ENCODE results near the gene ORC6. TPM values are rescaled to one million over a fixed set of nuclear protein-coding genes. Genes with fewer than 3 reads are reported as not detected.
"Not testable (repeated sequence)": the region's sequence is repeated elsewhere in the genome, so short reads cannot be mapped to it uniquely, and the experiment has no call there.

The ORC6 gene
- total RNA-seq, 4 donors from 2014 or later: 1.8 to 3.2 (median 2.1) TPM

- Histone ChIP-seq H3K4me3 (no peak overlapping the region), H3K36me3 (peaks cover 42% of the 10 kb centered on the region), H3K9me3 (no peaks in the 10 kb centered on the region), H3K4me1 (no peaks in the 10 kb centered on the region), H3K27ac (no peak overlapping the region), H3K27me3 (no peaks in the 10 kb centered on the region)
- TF ChIP-seq, protein P1, sequence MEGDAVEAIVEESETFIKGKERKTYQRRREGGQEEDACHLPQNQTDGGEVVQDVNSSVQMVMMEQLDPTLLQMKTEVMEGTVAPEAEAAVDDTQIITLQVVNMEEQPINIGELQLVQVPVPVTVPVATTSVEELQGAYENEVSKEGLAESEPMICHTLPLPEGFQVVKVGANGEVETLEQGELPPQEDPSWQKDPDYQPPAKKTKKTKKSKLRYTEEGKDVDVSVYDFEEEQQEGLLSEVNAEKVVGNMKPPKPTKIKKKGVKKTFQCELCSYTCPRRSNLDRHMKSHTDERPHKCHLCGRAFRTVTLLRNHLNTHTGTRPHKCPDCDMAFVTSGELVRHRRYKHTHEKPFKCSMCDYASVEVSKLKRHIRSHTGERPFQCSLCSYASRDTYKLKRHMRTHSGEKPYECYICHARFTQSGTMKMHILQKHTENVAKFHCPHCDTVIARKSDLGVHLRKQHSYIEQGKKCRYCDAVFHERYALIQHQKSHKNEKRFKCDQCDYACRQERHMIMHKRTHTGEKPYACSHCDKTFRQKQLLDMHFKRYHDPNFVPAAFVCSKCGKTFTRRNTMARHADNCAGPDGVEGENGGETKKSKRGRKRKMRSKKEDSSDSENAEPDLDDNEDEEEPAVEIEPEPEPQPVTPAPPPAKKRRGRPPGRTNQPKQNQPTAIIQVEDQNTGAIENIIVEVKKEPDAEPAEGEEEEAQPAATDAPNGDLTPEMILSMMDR (IDR thresholded peaks at IDR 0.05): no peak
- no peak for TF ChIP-seq POLR2AphosphoS5 (IDR thresholded peaks at IDR 0.05)
- TF ChIP-seq POLR2A (IDR thresholded peaks at IDR 0.05): no peak
- TF ChIP-seq EP300 (IDR thresholded peaks at IDR 0.05): no peak
- 71% methylated on average over 1 of the region's 1 CpG for WGBS
- no peak for DNase-seq (ENCODE audit: low spot score in 2 of 2)
Observed at GRCh38 chr16:46658925-46659324, 30.5 kb upstream of the ORC6 start.

GRCh38 chr16:46662123-46662522 is 27.3 kb upstream of the ORC6 start:
- no peaks in the 10 kb centered on the region for H3K4me1 ChIP-seq
- no peak overlapping the region for H3K27ac ChIP-seq
- TF ChIP-seq POLR2A (IDR thresholded peaks at IDR 0.05) (no peak), EP300 (IDR thresholded peaks at IDR 0.05) (no peak), POLR2AphosphoS5 (IDR thresholded peaks at IDR 0.05) (no peak)
- TF ChIP-seq, protein P1 (IDR thresholded peaks at IDR 0.05): no peak
- no peaks in the 10 kb centered on the region for H3K27me3 ChIP-seq
- no peak overlapping the region for H3K4me3 ChIP-seq
- DNase-seq (ENCODE audit: low spot score in 2 of 2): no peak
- no peaks in the 10 kb centered on the region for H3K9me3 ChIP-seq
- peaks cover 61% of the 10 kb centered on the region for H3K36me3 ChIP-seq
- WGBS: 71% methylated on average over 4 of the region's 4 CpGs

DNA sequence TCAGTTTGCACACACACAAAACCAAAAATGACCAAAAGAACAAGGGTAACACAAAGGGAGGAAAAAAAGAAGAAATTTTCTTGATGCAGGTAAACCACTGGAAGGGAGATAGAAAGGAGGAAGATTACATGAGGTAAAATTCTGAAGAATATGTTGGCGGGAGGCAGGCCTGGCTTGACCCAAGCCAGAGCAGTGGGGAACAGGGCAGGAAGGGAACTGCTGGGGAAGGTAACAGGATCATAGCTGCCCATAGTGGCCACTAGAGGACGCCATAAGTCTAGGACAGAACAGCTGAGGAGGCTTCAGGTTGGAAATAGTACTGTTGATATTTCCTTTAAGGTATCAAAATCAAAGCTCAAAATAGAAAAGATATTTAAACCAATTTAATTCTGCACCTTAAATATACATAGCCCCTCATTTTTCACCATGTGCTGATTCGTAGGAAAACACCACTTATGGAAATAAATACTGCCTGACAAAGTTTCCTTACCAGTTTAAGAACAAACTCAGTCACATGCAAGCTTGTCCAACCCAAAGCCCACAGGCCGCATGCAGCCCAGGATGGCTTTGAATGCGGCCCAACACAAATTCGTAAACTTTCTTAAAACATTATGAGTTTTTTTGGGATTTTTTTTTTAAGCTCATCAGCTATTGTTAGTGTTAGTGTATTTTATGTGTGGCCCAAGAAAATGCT is 16.0 kb upstream of the ORC6 start:
- DNase-seq (ENCODE audit: low spot score in 2 of 2): no peak
- no peak for TF ChIP-seq EP300 (IDR thresholded peaks at IDR 0.05)
- TF ChIP-seq, protein P1 (IDR thresholded peaks at IDR 0.05): peak; percentile 61 to 75
- WGBS: 70% methylated on average over 6 of the region's 6 CpGs
- Histone ChIP-seq H3K9me3 (no peaks in the 10 kb centered on the region), H3K27me3 (no peaks in the 10 kb centered on the region), H3K36me3 (peaks cover 92% of the 10 kb centered on the region), H3K27ac (no peak overlapping the region), H3K4me1 (no peaks in the 10 kb centered on the region), H3K4me3 (no peak overlapping the region)

- not testable (repeated sequence) for DNase-seq (ENCODE audit: low spot score in 2 of 2); H3K9me3 ChIP-seq; H3K4me1 ChIP-seq; H3K27ac ChIP-seq; H3K4me3 ChIP-seq; H3K27me3 ChIP-seq
- peaks cover 66% of the 10 kb centered on the region for H3K36me3 ChIP-seq
- WGBS: 97% methylated on average over 1 of the region's 1 CpG
Observed at GRCh38 chr16:46677943-46678342, 11.5 kb upstream of the ORC6 start.

DNA sequence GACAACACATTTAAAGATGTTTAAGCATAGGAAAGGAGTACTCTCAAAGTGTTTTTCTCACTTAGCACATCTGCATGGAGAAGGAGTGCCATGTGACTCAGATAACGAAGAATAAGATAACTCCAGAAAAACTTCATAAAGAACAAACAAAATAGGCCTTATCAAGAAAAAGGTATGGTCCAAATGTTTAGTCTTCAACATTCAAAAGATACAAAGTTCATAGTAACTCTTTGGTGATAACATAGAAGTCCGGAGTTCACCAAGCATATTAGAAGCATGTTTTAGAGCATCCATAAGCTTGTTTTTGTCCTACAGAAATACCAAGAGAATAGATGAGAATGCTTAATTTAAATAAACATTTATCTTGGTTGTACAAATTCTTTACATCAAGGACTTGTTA is 7.6 kb upstream of the ORC6 start:
- H3K27me3 ChIP-seq; H3K4me3 ChIP-seq; H3K4me1 ChIP-seq; H3K27ac ChIP-seq; DNase-seq (ENCODE audit: low spot score in 2 of 2); H3K9me3 ChIP-seq: not testable (repeated sequence)
- WGBS: 85% methylated on average over 2 of the region's 2 CpGs
- H3K36me3 ChIP-seq: peaks cover 28% of the 10 kb centered on the region

DNA sequence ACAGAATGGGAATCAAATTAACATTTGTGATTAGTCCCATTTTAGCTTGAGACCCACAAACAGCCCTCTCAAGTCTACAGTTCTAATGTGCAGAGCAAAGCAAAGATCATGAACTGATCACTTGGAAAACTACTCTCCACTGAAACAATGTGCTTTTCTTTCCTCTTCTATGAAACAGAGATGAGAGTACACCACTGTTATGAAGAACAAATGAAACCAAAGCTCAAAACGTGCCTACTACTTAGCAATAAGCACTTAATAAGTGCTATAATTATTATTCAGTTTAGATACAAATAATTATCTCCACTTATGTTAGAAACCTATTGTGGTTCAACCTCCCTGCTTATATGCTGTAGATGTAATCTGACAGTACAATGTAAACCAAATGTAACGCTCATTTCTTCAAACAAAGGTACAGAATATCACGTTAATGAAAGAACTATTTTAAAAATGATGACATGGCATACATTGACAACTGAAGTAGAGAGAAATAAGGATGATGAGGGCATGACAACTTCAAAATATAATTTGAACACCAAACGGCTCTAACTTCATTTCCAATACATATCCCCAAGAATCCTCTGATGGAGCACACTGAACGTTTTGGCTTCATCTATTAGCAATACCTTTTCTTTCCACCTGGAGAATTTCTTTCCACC is 2.5 kb upstream of the ORC6 start:
- TF ChIP-seq POLR2AphosphoS5 (IDR thresholded peaks at IDR 0.05) (no peak), POLR2A (IDR thresholded peaks at IDR 0.05) (no peak), EP300 (IDR thresholded peaks at IDR 0.05) (no peak)
- TF ChIP-seq, protein P1 (IDR thresholded peaks at IDR 0.05): no peak
- Histone ChIP-seq H3K36me3 (no peaks in the 10 kb centered on the region), H3K27me3 (no peaks in the 10 kb centered on the region), H3K27ac (no peak overlapping the region), H3K9me3 (no peaks in the 10 kb centered on the region), H3K4me3 (peak overlapping the region; percentile 83), H3K4me1 (peaks cover 37% of the 10 kb centered on the region)
- 44% methylated on average over 5 of the region's 5 CpGs for WGBS
- no peak for DNase-seq (ENCODE audit: low spot score in 2 of 2)
